CD4-positive, alpha-beta T cell treated with Interleukin-15 for 1 hour (primary cell): ENCODE measurements around the gene HOOK1.
"Not testable (repeated sequence)": the region's sequence is repeated elsewhere in the genome, so short reads cannot be mapped to it uniquely, and the experiment has no call there.

ENCODE experiments used
- DNase-seq: peaks from one replicate; pipeline ENCODE4 v3.0.0-alpha.2; 2020

HOOK1 gene

GRCh38 chr1:59897165-59897564 is 82.4 kb downstream of the HOOK1 start:
- DNase-seq, result no peak

GRCh38 chr1:59898927-59899326 is 84.2 kb downstream of the HOOK1 start:
- no peak for DNase-seq

GRCh38 chr1:59900640-59901039 is 85.9 kb downstream of the HOOK1 start:
- no peak for DNase-seq

- DNase-seq, result no peak
Observed at GRCh38 chr1:59901770-59902388, 87.1 kb downstream of the HOOK1 start.

GRCh38 chr1:59903141-59903754 is 88.5 kb downstream of the HOOK1 start:
- DNase-seq, result no peak

- no peak for DNase-seq
Observed at GRCh38 chr1:59906931-59907330, 92.2 kb downstream of the HOOK1 start.

GRCh38 chr1:59908084-59908483 is 93.3 kb downstream of the HOOK1 start:
- no peak for DNase-seq

GRCh38 chr1:59908682-59909081 is 93.9 kb downstream of the HOOK1 start:
- DNase-seq, result no peak

- not testable (repeated sequence) for DNase-seq
Observed at GRCh38 chr1:59914791-59915286, 100.1 kb downstream of the HOOK1 start.

- no peak for DNase-seq
Observed at GRCh38 chr1:59915516-59915915, 100.8 kb downstream of the HOOK1 start.

- DNase-seq, result no peak
Observed at GRCh38 chr1:59917026-59917784, 102.5 kb downstream of the HOOK1 start.

- no peak for DNase-seq
Observed at GRCh38 chr1:59917785-59918180, 103.0 kb downstream of the HOOK1 start.

GRCh38 chr1:59919746-59920145 is 105.0 kb downstream of the HOOK1 start:
- no peak for DNase-seq

- not testable (repeated sequence) for DNase-seq
Observed at GRCh38 chr1:59921258-59921899, 106.6 kb downstream of the HOOK1 start.

- DNase-seq, result no peak
Observed at GRCh38 chr1:59924653-59925052, 109.9 kb downstream of the HOOK1 start.
